Islet of Langerhans (tissue), 1 donor: ENCODE data around the gene CYB5R3.
"Not testable (repeated sequence)": the region's sequence is repeated elsewhere in the genome, so short reads cannot be mapped to it uniquely, and the experiment has no call there.

ENCODE experiments used
- FAIRE-seq: peaks from one replicate; lab custom pipeline; 2011; peaks lifted over from hg19 to GRCh38; lab: Jason Lieb, UNC

The CYB5R3 gene

GRCh38 chr22:42678894-42679293 lies 29.7 kb upstream of the CYB5R3 start:
- FAIRE-seq: no peak

GRCh38 chr22:42677936-42678335 lies 28.7 kb upstream of the CYB5R3 start:
- not testable (repeated sequence) for FAIRE-seq

- no peak for FAIRE-seq
These were observed 26.9 kb upstream of the CYB5R3 start for GRCh38 chr22:42676059-42676607.

- FAIRE-seq: no peak
These were observed 24.8 kb upstream of the CYB5R3 start for GRCh38 chr22:42673898-42674401.

GRCh38 chr22:42673071-42673470 lies 23.9 kb upstream of the CYB5R3 start:
- FAIRE-seq: not testable (repeated sequence)

- no peak for FAIRE-seq
These were observed 21.9 kb upstream of the CYB5R3 start for GRCh38 chr22:42670921-42671709.

- FAIRE-seq: no peak
These were observed 20.9 kb upstream of the CYB5R3 start for GRCh38 chr22:42670046-42670445.

GRCh38 chr22:42666393-42666792 lies 17.2 kb upstream of the CYB5R3 start:
- FAIRE-seq: not testable (repeated sequence)

- no peak for FAIRE-seq
These were observed 16.0 kb upstream of the CYB5R3 start for GRCh38 chr22:42664976-42665831.

GRCh38 chr22:42661985-42662831 lies 13.0 kb upstream of the CYB5R3 start:
- FAIRE-seq: no peak

- FAIRE-seq: no peak
These were observed 7.4 kb upstream of the CYB5R3 start for GRCh38 chr22:42656578-42656977.

- FAIRE-seq: no peak
These were observed 6.5 kb upstream of the CYB5R3 start for GRCh38 chr22:42655693-42656092.

- no peak for FAIRE-seq
These were observed 5.4 kb upstream of the CYB5R3 start for GRCh38 chr22:42654436-42655073.

GRCh38 chr22:42653999-42654398 lies 4.8 kb upstream of the CYB5R3 start:
- no peak for FAIRE-seq

- no peak for FAIRE-seq
These were observed 1.9 kb upstream of the CYB5R3 start for GRCh38 chr22:42651134-42651533.

GRCh38 chr22:42648368-42649245 lies 585 bp downstream of the CYB5R3 start:
- no peak for FAIRE-seq

- no peak for FAIRE-seq
These were observed 1.2 kb downstream of the CYB5R3 start for GRCh38 chr22:42648017-42648367.

GRCh38 chr22:42646569-42647525 lies 2.3 kb downstream of the CYB5R3 start:
- FAIRE-seq: no peak

- FAIRE-seq: no peak
These were observed 3.1 kb downstream of the CYB5R3 start for GRCh38 chr22:42645938-42646568.
